DMS79 (cell line): ENCODE results near the gene ROBO1.
"Not testable (repeated sequence)": the region's sequence is repeated elsewhere in the genome, so short reads cannot be mapped to it uniquely, and the experiment has no call there.

Experiments
- DNase-seq: peaks from one replicate; lab custom pipeline; 2025; lab: John Stamatoyannopoulos, UW

ROBO1 gene

DNA sequence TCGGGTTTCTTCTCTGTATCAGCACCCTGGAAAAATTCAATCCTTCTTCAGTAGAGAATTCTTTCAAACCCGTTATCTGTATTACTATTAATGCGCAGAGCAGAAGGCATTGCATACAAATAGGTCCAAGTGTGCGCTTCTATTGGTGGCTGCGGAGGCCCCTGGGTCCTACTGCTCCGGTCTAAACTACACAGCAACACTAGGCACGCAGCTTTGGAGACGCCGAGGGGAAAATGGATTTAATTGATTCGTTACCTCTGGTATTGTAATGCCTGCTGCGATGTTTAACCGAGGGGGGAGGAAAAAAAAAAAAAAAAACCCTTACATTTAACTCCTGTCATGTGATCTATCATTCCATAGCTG, at the start of gene ROBO1:
Gene ROBO1, minus strand, starts transcription at position 94 of the 363 bp plus-strand sequence.
- no peak for DNase-seq

DNA sequence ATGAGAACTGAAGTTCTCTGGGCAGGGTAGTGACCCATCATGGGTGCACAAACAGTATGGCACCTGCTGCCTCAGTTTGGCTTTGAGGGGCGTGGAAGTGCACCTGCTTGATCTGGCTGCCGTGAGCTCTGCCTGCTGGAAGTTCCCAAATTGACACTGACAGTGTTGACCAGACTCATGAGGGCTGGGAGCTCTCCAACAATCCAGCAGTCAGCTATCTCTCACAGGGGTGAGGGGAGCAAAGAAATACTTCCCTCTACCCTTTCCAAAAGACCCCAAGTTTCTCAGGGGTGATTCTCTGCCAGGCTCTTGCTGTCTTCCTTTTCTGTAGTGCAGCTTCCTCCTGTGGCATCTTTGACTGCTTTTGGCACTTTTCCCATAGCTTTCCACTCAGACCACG, 49.4 kb upstream of the ROBO1 start:
- no peak for DNase-seq

DNA sequence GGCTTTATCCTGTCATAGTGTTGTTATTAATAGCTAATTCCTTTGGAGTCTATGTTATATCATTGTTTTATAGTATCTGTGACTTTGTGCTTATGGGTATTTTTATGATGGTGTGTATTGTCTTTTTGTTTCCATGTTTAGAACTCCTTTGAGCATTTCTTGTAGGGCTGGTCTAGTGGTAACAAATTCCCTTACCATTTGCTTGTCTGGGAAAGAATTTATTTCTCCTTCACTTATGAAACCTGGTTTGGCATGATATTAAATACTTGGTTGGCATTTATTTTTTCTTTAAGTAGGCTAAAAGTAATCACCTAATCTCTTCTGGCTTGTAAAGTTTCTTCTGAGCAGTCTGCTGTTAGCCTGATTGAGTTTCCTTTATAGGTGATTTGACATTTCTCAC, 47.7 kb upstream of the ROBO1 start:
- DNase-seq, result no peak

DNA sequence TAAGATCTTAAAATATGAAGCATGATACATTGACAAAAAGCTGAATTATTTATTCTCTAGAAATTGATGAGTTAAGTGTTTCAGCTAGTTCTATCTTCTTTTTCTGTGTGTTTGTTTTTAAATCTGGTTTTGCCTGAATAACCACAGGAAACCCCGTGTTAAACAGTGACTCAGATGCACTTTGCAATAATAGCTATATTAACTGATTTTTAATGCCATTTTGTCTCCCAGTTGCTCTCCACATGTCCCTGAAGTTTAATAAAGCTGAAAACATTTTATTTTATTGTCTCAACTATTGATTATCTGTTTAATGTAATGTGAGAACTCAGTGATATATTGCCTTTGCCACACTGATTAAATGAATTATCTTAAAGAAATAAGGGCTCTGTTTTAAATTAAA, 42.8 kb upstream of the ROBO1 start:
- DNase-seq, result no peak

DNA sequence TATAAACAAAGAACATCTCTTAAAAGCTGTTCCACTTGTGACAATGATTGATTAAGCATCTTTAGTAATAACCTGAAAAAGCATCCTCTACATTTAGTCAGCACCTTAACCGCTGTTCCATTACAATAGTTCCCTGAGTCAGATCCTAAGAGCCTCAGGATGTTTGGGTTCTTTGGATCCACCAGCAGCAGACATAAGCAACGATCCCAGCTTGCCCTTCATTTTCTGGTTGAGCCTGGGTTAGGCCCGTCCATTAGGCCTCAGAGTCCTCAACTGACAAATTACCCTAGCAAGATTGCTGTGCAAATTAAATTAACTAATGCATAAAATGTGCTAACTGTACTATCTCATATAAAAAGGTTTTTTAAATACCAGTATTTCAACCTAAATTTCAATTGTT, 42.3 kb upstream of the ROBO1 start:
- DNase-seq, result no peak

DNA sequence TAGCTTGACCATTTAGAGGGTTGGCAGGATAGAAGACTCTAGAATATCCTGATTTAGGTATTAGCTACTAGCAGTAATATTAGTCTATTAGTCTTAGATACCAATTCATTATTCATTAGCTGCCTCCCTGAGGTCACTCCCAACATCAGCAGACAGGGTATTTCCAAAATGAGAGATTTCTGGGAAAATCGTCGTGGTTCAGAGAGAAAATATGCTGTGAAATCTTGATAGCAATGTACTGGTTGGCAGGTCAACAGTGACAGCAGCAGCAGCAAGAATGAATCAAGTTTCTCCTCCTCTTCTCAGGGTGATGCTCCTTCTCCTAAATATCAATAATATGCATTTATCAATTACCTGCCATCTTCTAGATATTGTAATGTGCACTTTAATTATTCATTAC, 41.3 kb upstream of the ROBO1 start:
- DNase-seq, result no peak

DNA sequence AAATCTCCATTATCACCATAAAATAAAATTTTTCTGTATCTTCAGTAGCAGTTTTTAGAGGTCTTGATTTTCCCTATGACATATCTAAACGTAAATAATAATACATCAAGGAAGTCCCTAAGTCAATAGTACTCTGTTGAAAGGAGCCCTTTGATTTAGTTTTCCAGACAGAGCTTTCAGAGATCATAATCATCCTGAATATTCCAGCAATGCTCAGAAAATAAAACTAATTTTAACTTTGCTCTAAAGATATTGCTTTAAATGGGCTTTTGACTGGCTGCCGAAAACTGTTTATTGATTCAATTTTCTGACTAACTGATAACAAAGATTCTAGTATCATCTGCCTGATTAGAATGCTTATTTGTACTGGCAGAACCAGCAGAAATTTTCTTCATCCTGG, 40.7 kb upstream of the ROBO1 start:
- DNase-seq, result no peak

DNA sequence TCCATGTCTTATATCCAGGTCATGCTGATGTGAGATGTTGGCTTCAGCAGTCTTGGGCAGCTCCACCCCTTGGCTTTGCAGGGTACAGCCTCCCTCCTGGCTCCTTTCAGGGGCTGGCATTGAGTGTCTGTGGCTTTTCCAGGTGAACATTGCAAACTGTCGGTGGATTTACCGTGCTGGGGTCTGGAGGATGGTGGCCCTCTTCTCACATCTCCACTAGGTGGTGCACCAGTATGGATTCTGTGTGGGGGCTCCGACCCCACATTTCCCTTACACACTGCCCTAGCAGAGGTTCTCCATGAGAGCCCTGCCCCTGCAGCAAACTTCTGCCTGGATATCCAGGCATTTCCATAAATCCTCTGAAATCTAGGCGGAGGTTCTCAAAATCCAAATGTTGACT, 22.4 kb upstream of the ROBO1 start:
- DNase-seq, result not testable (repeated sequence)

DNA sequence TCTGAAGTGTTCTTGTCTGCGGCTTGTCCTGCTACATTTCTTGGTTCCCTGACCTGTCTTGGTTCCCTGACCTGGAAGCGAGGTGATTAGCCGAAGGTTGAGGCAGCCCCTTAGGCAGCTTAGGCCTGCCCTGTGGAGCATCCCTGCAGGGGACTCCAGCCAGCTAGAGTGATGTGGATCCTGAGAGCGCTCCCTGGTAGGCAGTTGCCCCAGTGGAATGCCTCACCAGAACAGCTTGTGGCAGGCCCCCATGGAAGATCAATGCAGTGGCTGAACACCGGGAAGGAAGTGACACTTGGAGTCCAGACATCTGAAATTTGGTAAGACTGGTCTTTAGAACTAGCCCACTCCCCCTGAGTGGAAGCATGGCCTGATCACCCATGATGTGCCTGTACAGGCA, 5.5 kb upstream of the ROBO1 start:
- no peak for DNase-seq

DNA sequence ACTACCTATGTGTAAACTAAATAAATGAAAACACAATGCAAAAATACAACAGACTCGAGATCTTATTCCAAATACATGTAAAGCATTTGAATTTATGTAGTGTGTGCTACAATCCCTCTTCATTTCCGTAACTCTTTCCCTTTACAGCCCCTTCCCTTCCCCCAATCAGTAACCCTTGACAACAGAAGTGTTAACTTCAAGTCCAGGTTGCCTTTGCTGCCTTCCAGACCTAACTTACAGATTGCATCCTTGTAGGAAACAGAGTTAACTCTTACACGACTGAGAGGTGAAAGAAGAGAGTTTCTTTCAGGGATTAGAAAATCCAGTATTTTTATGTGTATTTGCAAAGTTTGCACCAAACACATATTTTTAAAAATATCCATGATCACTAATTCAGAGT, 1.4 kb upstream of the ROBO1 start:
- DNase-seq, result no peak

DNA sequence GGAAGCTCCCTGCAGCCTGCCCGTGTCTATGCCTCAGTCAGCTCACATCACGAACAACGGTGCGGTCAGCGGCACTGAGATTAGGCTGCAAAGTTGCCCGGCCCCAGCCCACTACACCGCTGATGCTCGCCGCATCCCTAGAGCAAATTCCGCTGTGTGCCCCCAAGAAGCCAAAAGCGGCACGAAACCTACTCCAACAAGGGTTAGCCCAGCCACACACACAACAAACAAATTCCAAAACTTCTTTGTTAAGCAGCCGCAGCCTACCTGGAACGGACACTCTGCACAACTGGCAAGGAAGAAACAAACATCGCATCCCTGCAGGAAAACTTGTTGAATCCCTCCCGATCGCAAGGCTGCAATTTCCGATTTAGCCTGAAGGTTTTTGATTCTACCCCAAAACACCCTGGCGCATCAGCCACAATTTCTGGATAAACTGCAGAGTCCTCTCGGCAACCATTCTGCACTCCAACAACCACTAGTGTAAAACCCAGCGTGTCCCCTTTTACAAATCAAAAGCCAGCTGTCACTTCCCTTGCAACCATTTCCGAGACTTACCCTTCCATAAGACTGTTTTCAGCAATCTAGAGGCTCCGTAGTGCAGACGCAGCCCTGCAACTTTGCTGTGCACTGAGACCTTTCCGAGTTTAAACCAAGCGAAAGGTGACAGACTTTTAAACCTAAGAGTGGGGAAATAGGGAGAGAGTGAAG, 449 bp downstream of the ROBO1 start:
- no peak for DNase-seq

DNA sequence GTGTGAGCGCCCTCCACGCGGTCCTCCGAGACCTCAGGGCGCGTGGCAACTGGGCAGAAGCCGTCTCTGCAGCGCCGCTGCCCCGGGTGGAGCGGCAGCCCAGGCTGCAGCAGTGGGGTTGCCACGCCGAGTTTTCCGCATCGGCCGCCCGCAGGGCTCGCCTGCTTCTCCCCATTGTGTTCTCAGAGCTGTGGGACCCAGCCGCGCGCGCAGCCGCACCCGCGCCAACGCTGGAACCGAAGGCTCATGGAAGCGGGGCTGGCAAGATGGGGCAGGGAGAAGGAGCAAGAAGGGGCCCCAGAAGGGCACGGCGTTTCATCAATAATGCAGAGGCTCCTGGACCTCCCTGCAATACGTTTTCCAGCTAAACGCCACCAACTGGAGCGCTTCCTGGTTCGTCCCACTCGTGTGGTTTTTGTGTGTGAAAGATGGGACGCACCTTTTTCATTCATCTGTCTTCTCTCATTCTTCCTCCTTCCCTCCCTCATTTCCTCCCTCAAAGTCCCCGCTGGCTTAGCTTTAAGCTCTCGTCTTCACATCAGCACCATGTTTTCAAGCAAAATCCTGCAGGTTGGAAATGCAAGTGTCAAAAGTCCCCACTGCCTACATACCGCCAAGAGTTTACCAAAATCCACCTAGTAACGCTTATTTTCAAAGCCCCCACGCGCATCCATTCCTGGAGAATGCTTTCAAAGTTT, 1.2 kb downstream of the ROBO1 start:
- DNase-seq, result no peak

DNA sequence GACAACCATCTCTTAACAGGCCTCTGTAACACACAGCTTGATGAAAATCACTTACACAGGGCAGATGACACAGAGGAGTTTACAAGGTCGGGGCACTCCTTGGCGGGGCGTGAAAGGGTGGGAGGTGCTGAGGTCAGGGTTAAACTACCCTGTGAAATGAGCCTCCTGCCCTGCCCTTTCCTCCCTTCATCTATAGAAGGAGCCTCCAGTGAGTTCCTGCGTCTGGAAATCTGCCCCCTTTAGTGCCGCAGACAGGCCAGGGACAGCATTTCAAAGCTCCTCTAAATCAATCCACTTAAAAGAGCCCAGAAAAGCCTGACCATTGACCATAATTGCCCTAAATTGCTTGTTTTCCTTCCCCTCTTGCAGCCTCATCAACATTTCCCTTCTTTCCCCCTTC, 1.9 kb downstream of the ROBO1 start:
- no peak for DNase-seq

DNA sequence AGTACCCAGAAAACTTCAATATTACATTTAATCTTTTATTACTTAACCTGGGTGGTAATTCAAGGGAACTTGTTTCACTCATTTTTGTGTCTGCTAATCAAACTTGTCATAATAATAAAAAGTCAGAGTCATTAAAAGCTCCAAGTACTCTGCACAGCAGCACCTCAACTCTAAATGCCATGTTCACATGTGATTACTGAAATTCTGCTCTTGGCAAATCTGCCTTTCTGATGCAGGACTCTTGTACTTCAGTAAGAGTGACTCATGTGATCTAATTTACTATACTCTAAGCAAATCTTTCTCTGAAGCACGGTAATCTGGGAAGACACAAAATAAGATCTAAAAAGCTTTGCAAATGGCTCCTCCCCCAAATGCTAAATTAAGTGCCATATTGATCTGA, 6.4 kb downstream of the ROBO1 start:
- no peak for DNase-seq

DNA sequence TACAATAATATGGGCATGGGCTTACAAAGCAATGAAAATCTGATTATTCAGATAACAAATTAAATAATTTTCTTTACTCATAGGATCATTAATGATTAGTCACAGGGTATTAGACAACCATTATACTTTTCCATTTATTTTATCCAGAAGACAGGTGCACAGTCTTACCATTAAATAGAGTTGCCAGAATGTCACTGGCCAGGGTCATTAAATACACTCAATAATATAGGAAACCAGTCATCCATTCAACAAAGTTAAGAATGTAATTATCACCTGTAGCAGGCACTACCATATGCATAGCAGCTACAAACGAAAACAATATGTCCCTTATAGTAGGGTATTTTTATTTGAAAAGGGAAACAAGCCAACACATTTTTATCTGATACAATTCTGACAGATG, 16.1 kb downstream of the ROBO1 start:
- no peak for DNase-seq

DNA sequence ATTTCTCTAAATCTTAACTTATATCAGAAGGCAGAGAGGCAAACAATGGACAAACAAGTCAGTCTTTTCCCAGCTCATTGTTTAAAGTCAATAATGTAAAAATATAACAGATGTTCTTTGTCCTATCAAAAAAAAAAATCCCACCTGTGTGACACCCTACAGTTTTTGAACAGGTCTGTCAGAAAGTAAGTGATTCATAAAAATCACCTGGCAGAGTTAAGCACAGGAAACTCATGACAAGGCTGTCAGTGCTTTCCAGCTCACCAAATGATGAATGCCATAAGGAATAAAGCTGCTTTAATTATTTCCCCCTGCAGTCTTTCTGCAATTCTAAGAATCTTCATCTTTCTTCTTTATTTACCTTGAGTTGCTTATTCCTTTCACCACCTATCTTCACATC, 30.3 kb downstream of the ROBO1 start:
- DNase-seq, result no peak

DNA sequence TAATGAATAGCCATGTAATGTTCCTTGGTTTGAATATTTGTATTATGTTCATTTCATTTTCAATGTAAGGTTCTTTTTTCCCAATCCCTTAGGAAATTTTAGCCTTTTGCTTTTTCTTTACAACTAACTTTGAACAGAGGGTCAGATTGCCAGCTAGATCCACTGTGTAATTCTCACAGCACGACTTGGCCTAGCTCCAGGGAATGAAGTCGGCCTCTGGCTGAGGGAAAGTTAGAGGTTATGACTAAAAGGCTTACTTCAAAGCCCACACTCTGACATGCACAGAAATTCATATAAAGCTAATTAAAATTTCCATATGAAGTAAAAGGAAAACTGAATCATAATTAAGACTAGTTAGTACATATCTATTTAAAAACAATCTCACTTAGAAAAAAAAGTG, 38.7 kb downstream of the ROBO1 start:
- DNase-seq, result no peak

DNA sequence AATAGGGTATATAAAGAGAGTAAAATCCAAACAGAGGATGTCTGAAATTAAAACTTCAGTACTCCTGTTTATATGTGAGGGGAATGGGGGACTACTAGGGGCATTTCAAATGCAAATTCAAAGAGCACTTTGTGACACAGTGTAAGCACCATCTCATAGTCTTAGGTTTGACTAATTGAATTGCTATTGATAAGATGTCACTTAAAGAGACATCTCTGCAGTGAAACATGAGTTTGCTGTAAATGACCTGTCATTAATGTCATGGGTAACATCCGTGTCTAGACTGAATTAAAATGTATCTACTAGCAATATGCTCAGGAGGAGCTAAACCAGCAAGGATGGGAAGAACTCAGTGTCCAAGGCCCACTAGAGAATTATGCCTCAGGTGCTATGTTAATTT, 41.0 kb downstream of the ROBO1 start:
- no peak for DNase-seq

DNA sequence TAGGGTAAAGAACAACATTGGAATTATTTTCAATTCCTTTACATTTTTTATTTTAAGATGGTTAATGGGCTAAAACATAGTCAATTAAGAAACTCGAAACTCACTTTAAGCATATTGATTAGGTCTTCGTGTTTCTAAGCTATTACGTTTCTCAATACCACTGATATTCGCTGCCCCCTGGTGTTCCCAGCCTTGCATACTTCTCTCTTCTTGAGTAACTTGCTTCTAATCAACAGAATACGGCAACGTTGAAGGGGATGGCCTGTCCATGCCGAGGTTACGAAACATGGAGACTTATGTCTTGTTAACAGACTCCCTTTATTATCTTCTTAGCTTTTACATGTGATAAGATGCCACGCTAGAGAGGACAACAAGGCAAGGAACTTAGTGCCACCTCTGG, 43.6 kb downstream of the ROBO1 start:
- no peak for DNase-seq

DNA sequence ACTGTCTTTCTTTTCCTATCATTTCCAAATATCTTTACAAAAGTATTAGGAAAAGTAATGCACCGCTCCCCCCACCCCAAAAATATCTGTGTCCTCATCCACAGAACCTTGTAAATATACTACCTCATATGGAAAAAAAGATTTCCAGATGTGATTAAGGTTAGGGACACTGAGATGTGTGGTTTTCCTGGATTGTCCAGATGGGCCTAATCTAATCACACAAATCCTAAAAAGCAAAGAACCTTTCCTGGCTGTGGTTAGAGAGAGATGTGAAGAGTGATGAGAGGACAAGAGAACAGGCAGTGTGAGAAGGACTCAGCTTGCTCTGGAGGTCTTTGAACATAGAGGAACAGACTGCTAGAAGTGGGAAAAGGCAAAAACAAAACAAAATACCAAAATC, 77.7 kb downstream of the ROBO1 start:
- no peak for DNase-seq

DNA sequence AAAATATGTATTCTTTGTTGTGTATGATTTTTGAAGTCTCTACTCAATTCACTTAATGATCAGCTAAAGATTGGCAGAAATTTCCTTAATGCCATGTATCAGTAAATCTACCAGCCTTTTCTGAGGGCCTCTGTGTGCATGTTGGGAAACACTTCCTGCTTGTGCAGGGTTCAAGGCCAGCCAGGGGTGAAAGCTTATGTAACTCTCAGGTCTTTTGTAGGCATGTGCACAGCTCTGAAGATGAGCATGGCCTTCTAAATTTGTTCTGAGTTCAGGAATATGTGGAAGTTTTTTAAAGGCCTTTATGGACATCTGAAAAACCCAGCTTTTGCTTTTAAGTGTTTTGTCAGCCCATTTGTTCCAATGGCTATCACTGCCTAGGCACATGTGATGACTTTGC, 82.7 kb downstream of the ROBO1 start:
- no peak for DNase-seq

DNA sequence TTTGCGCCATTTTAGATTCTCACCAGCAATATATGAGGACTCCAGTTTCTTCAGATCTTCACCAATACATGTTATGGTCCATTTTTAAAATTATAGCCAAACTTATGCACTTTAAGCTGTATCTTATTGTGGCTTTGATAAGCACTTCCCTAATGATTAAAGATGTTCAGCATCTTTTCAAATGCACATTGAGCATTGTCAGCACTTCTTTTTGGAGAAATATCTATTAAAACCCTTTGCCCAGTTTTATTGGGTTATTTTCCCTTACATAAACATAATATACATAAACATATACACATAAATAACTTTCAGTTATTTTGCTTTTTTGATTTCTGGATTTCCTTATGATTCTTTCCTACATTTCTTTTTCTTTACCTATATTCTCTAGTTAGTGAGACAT, 83.8 kb downstream of the ROBO1 start:
- DNase-seq, result no peak

DNA sequence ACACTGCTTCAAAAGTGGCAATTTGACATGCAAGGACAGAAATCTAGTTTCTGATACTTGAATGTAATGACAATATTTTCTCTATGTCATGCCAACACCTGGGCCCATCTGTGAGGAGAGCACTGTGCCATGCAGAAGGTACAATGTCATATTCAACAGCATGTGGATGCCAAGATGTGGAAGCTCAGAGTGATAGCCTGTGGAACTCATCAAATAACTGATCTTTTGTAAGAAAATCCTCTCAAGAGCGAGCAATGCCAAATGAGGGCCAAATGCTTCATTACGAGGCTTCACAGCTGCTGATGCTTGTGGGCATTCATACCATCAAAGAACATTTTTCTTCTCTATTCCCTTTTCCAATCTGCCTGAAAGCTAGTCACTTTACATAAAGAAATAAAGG, 95.1 kb downstream of the ROBO1 start:
- no peak for DNase-seq

DNA sequence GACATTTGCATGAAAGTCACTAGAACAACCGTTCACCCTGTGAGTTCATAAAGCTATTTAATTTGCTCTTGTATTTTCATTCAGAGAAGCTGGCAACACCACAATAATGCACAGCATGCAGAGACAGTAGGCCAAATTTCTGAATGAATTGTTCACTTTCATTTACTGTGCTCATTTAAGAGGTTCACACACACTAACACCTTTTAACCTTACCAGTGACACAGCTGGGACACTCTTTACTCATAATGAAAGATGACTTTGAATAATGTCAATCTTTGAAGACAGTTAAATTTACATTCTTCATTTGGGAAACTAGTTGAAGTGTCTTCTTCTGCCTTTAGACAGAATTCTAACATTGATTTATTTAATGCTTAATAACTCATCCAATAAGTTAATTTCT, 95.7 kb downstream of the ROBO1 start:
- no peak for DNase-seq
